ENCODE data around the gene PLEKHG5.

PLEKHG5 gene

GRCh38 chr1:6509919-6510291, 18.4 kb upstream of the PLEKHG5 start:
- DNase-seq: peak; percentile 15

GRCh38 chr1:6509220-6509918, 17.9 kb upstream of the PLEKHG5 start:
- peak; percentile 23 for DNase-seq

DNA sequence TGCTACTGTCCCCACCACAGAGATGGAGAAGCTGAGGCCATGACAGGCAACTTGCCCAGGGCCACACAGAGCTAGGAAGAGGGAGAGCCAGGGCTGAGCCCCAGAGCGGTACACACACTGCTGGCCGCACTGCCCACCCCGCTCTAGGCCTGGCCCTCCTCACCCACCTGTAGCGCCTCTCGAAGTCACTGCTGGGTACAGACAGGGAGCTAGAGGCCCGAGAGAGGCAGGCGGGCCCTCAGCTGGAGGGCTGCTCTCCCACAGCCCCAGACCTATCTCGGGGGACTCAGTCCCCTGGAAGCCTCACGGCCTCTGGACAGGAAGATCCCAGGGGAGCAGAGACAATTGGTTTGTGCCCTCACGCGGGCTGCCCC, 17.3 kb upstream of the PLEKHG5 start:
- DNase-seq: no peak

GRCh38 chr1:6508154-6508815, 16.8 kb upstream of the PLEKHG5 start:
- no peak for DNase-seq

GRCh38 chr1:6507461-6507911, 16.0 kb upstream of the PLEKHG5 start:
- DNase-seq: no peak

DNA sequence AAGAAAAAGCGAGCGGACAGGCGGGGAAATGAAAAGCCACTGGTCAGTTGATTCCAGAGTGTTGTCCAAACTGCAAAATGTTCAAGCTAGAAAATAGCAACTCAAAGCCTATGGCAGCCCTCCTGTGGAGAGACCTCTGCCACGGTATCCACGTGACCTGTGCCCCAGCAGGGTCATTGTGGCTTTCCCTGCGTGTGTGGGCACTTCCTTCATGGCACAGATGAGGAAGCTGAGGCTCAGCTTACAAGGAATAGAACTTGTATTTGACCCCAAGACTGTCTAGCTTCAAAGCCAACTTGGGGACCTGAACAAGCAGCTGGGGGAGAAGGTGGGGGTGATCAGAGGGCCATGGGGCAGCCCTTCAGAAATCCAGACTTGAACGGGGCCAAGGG, 15.6 kb upstream of the PLEKHG5 start:
- peak; percentile 67 for DNase-seq

DNA sequence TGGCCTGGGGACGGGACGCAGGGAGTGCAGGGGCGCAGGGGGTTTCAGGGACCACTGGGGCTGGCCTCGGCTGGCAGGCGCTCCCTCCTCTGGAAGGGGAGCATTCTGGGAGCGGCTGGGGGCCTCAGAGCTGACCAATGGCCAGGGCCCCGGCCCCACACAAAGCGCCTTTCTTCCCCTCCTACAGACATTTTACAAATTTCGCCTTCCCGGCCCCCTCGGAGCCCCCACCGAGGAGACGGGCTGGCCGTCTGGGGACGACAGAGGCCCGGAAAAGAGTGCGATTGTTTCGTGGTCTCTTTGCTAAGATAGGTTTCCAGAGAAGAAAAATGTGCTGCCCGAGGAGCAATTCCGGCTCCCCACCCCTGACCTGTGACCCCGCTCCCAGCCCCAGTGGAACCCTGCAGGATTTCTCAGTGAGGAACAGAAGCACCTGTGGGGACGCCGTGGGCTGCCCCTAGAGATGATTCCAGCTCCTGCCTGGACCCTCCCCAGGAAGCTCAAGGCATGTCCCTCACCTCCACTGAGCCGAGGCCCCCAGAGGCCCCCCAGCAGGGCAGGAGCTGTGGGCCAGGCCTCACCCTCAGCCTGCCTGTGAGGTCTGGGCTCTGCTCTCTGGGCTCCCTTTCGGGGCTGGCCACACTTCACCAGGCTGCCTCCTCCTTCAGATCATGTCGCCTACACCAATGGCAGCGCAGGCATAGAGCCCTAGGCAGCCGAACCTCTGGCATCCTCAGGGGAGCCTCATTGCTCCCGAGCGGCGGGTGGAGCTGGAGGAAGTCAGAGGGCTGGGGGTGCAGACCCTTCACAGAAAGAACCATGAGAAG, 15.0 kb upstream of the PLEKHG5 start:
- no peak for DNase-seq

GRCh38 chr1:6505367-6506209, 14.1 kb upstream of the PLEKHG5 start:
- DNase-seq: no peak

- no peak for DNase-seq
Measured at GRCh38 chr1:6504887-6505286, 13.4 kb upstream of the PLEKHG5 start.

GRCh38 chr1:6503884-6504602, 12.6 kb upstream of the PLEKHG5 start:
- DNase-seq: no peak

- no peak for DNase-seq
Measured at GRCh38 chr1:6502000-6502891, 10.8 kb upstream of the PLEKHG5 start.

- no peak for DNase-seq
Measured at GRCh38 chr1:6501279-6501813, 9.9 kb upstream of the PLEKHG5 start.

GRCh38 chr1:6500544-6501278, 9.2 kb upstream of the PLEKHG5 start:
- DNase-seq: no peak

DNA sequence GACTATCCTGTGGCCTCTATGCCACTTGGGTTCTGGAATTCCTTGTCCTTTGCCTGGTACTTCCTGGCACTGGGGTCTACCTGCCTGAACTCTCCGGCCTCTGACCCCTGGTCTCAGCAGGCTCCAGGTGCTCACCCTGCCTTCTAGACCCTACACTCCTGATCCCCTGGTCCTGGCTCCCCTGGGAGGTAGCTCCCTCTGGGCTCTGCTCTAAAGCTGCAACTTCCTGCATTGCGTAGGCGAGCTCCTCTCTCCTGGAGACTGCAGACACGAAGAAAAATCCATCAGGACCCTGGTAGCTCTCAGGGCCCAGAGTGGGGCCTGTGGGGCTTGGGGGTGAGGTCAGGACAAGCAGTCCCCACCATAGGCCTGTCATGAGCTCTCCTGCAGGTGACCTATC, 7.8 kb upstream of the PLEKHG5 start:
- no peak for DNase-seq

DNA sequence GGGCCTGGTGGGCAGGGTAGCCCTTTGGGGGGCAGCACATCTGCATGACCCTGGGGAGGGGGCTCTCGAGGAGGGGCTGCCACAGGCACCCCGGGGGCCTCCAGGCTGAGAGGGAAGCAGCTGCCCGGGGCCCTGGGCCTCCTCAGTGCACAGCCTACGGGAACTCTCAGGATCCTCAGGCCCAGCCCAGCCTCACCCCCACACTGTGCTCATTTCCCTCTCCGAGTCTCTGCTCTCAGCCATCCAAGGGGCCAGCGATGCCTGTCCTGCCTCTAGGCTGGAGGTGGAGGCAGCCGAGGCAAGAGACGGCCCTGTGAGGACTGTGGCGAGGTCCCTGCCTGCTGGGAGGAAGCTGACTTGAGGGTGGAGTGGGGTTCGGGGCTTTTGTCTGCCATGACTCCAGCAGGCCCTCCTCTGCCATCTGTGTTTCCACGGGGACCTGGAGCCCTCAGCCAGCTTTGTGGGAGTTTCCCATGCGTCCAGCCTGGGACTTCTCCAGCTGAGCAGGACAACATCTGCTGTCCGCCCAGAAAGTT, 7.2 kb upstream of the PLEKHG5 start:
- no peak for DNase-seq

DNA sequence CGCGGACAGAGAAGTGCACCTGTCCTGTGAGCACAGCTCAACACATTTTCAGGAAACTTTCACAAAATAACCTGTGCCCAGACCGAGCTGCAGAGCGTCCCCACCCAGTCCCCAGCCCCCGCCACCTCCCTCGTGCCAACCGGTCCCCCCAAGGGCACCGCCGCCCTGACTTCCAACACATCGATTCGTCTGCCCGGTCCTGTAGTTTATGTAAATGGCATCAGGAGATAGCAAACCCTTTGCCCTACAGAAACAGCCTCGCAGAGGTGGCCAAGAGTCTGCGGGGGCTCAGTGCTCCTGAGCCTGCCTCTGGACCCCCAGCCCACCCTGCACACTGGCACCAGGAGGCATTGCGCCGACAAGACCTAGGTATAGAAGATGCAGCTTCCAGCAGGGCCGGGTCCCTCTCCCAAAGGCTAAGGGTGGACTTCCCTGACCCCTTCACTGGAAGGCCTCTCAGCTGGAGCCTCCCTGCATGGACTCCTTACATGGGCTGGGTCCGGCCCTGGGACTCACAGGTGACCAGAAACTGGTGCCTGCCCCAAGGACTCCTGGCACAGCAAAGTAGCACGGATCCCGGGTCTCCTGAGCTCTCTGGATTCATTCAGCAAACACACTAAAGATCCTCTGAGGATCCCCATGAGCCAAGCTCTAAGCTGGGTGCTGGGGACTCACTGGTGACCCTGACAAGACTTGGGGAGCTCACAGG, 6.6 kb upstream of the PLEKHG5 start:
- DNase-seq: no peak

GRCh38 chr1:6497215-6497866, 5.9 kb upstream of the PLEKHG5 start:
- no peak for DNase-seq

DNA sequence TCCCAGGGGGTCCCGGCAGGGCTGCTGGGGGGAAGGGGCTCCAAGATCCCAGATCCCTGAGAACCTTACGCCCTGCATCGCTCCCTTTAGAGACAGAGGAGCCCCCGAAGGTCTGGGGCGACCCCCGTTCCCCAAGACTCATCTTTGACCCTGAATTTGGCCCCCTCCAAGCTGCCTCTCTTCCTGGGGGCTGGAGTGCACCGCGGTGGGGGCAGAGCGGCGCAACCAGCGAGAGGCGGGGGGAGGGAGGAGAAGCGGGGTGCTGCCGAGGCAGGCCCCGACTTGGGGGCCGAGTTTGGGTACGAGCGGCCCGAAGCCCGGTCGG, 5.4 kb upstream of the PLEKHG5 start:
- DNase-seq: no peak

GRCh38 chr1:6496365-6496721, 4.9 kb upstream of the PLEKHG5 start:
- no peak for DNase-seq

Data from GF-D8 (cell line).